Pancreas (tissue), 10 donors: ENCODE measurements around the gene CFAP299. TPM values are rescaled to one million over a fixed set of nuclear protein-coding genes. Genes with fewer than 3 reads are reported as not detected.
A peak's percentile ranks its signal among the peaks of the same experiment; 100 is the strongest.

Source experiments
- ATAC-seq, 4 donors: fragments of 200-7000 bp; cut with Tn5 transposase; one replicate each; pipeline versions ENCODE4 v1.8.0 to v1.9.1; 2020; ENCODE audit warnings: mild to moderate bottlenecking in 4 of 4, moderate library complexity in 4 of 4
- DNase-seq, 6 donors: peaks; one replicate each; pipeline ENCODE4 v3.0.0-alpha.2; 2020
- FAIRE-seq: peaks from 2 replicates; lab custom pipeline; 2012; peaks lifted over from hg19 to GRCh38; lab: Jason Lieb, UNC
- H3K27ac ChIP-seq, 4 donors: fragments of 200-600 bp; sonication (generic); 1 replicate in 3 of 4; 2 replicates in 1 of 4; pipeline versions ENCODE4 v1.5.0 to v1.8.0; 2020
- H3K27me3 ChIP-seq, 4 donors: fragments of 200-600 bp; one replicate each; pipeline ENCODE4 v1.8.0; 2021
- H3K36me3 ChIP-seq, 3 donors: fragments of 200-600 bp; sonication (generic) in 1 of 3; one replicate each; pipeline versions ENCODE4 v1.5.0 to v1.8.0; 2020 to 2021
- H3K4me1 ChIP-seq, 3 donors: fragments of 200-600 bp; one replicate each; pipeline ENCODE4 v1.8.0; 2021
- H3K4me3 ChIP-seq, 4 donors: fragments of 200-600 bp; sonication (generic) in 2 of 4; one replicate each; pipeline versions ENCODE4 v1.5.0 to v1.8.0; 2020 to 2021
- H3K9me3 ChIP-seq, 4 donors: fragments of 200-600 bp; one replicate each; pipeline ENCODE4 v1.8.0; 2021
- CTCF ChIP-seq, 4 donors: fragments of 200-600 bp; sonication (generic) in 3 of 4; IDR thresholded peaks; one replicate each; pipeline versions ENCODE4 v1.5.0 to v1.8.0; 2021; ENCODE audit warnings: antibody characterized with exemption in 4 of 4
- WGBS, 2 donors: extraction: QIAGEN DNeasy Blood & Tissue Kit; methylation state at CpG; one replicate each; pipeline ENCODE4 v1.1.7; 2013; 5-methylcytosine and 5-hydroxymethylcytosine counted together
- intact Hi-C, 3 donors: fragments of 100-400 bp; cut with DNase I; formaldehyde crosslinking; loops; one replicate each; pipeline versions ENCODE4 v1.11.1 to v1.14.2; 2022
- polyA plus RNA-seq, 2 donors: library from polyadenylated mRNA; stranded (reverse); fragments of 200-250 nt; gene quantifications; one replicate each; pipeline ENCODE4 v1.2.3, GENCODE V29; 2013
- total RNA-seq, 6 donors: library from RNA; stranded (reverse); fragmentation: NEBNext Ultra II Directional in 4 of 6; extraction: Animal tissue kit (Norgen Biotek cat#: 25700) in 4 of 6; gene quantifications; one replicate each; pipeline versions ENCODE4 v1.2.1 to v1.2.4, GENCODE V29; 2021 to 2023
- donor health status: healthy with polysubstance abuse.
- donor health status: DM: no; HTN: no; CAD: no; lungs with moderate emphysema.
- donor health status: DM: no; HTN: no; CAD: no.
- donor health status: control.
- donor health status: control.
- donor health status: Bipolar disorder and iron deficiency.
- donor health status: DM: yes; HTN: yes; CAD: no.
- donor health status: DM: no; HTN: no; CAD: no.
- donor health status: DM: no; HTN: no; CAD: no.
- donor health status: DM: yes; HTN: yes; CAD: no.

CFAP299 gene
- total and polyA plus RNA-seq, 8 donors, result 0.14 TPM; not detected in 7

GRCh38 chr4:80540349-80540748 is 204.8 kb downstream of the CFAP299 start:
- FAIRE-seq (no peak), ATAC-seq (no peak), DNase-seq (no peak)
- Histone ChIP-seq H3K36me3 (no peaks in the 10 kb centered on the region), H3K27ac (no peak overlapping the region), H3K4me1 (no peaks in the 10 kb centered on the region), H3K9me3 (no peaks in the 10 kb centered on the region), H3K4me3 (no peak overlapping the region), H3K27me3 (no peaks in the 10 kb centered on the region)
- WGBS, 2 donors, result 34 to 44% methylated on average over 1 of the region's 1 CpG
- TF ChIP-seq CTCF (IDR thresholded peaks at IDR 0.05), result no peak
- intact Hi-C loops, result no loop called here

- H3K36me3 ChIP-seq, result no peaks in the 10 kb centered on the region
- H3K9me3 ChIP-seq, result no peaks in the 10 kb centered on the region
- no peak for DNase-seq
- H3K27ac ChIP-seq, result no peak overlapping the region
- FAIRE-seq, result no peak
- H3K27me3 ChIP-seq, result no peaks in the 10 kb centered on the region
- H3K4me3 ChIP-seq, result no peak overlapping the region
- WGBS, 2 donors, result 62 to 71% methylated on average over 5 of the region's 5 CpGs
- intact Hi-C loops, result no loop called here
- no peak for ATAC-seq
- no peaks in the 10 kb centered on the region for H3K4me1 ChIP-seq
- no peak for TF ChIP-seq CTCF (IDR thresholded peaks at IDR 0.05)
Observed at GRCh38 chr4:80540785-80541469, 205.4 kb downstream of the CFAP299 start.

DNA sequence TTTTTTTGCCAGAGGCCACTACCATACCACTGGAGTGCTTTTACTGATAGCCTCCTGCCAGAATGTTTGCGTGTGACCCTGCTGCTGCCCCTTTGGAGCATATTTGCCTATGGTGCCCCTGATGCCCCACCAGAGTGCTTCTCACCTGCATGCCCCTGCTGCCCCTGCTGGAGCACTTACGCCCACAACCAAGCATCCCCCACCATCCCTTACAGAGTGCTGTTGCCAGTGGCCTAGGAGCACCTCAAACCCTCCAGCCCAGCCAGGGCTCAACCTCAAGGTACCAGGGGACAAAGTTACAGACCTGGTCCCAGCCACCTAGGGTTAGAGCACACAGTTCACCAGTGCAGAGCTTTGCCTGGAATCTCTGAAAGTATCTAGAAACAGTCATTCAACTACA is 207.2 kb downstream of the CFAP299 start:
- Histone ChIP-seq H3K4me3 (no peak overlapping the region), H3K4me1 (no peaks in the 10 kb centered on the region), H3K27me3 (no peaks in the 10 kb centered on the region), H3K9me3 (no peaks in the 10 kb centered on the region), H3K36me3 (no peaks in the 10 kb centered on the region), H3K27ac (no peak overlapping the region)
- DNase-seq (no peak), ATAC-seq (no peak), FAIRE-seq (no peak)
- intact Hi-C loops, result no loop called here
- no peak for TF ChIP-seq CTCF (IDR thresholded peaks at IDR 0.05)
- 86 to 92% methylated on average over 2 of the region's 2 CpGs for WGBS, 2 donors

DNA sequence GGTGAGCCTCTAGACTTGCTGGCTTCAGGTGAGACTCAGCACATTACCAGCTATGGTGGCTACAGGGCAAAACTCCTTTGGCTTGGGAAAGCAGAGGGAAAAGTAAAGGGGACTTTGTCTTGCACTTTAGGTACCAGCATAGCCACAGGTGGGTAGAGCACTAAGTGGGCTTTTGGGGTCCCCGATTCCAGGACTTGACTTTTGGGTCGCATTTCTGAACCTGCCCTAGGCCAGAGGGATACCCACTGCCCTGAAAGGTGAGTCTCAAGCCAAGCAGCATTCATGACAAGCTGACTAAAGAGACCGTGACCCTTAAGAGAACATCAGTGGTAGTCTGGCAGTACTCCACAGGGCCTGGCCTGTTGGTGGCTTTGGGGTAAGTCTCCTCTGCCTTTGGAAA is 224.8 kb downstream of the CFAP299 start:
- 67 to 83% methylated on average over 3 of the region's 3 CpGs for WGBS, 2 donors
- H3K36me3 ChIP-seq, result no peaks in the 10 kb centered on the region
- ATAC-seq (no peak), FAIRE-seq (no peak), DNase-seq (peak in 1 of 6 donors; percentile 10)
- H3K4me1 ChIP-seq, result no peaks in the 10 kb centered on the region
- H3K27me3 ChIP-seq, result no peaks in the 10 kb centered on the region
- no peak for TF ChIP-seq CTCF (IDR thresholded peaks at IDR 0.05)
- H3K4me3 ChIP-seq, result no peak overlapping the region
- no peaks in the 10 kb centered on the region for H3K9me3 ChIP-seq
- intact Hi-C loops, result no loop called here
- H3K27ac ChIP-seq, result no peak overlapping the region

DNA sequence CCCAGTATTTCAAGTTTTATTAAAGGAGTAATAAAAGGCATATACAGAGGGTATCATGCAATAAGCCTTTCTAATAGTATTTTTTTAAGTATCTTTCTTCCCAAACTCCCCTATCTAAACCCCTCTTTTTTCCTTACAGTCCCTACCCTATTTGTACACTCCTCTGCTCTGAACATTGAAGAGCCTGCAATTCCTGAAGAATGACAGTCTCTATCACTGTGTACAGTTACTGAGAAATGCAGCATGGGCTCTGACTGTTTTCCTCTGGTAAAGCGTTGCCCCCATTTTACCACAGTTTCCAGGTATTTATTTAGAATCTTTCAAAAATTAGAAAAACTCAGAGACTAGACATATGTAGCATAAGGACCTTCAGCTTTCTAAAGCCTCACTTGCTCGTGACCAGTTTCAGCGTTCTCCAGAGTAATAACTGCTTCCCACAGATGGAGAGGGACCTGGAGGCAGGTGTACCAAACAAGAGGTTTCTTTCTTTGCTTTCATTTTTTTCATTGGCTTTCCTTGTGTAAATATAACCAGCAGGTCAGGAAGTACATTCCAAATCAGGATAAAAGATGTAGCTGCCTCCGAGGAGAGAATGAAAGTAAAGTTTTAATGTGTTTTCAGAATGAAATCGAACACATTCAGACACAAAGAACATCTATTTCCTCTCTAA is 230.8 kb downstream of the CFAP299 start:
- no peak for TF ChIP-seq CTCF (IDR thresholded peaks at IDR 0.05)
- H3K27me3 ChIP-seq, result no peaks in the 10 kb centered on the region
- DNase-seq (no peak), FAIRE-seq (no peak), ATAC-seq (no peak)
- no peak overlapping the region for H3K4me3 ChIP-seq
- H3K36me3 ChIP-seq, result no peaks in the 10 kb centered on the region
- H3K27ac ChIP-seq, result no peak overlapping the region
- intact Hi-C loops, result no loop called here
- H3K9me3 ChIP-seq, result no peaks in the 10 kb centered on the region
- 14 to 16% methylated on average over 5 of the region's 5 CpGs for WGBS, 2 donors
- no peaks in the 10 kb centered on the region for H3K4me1 ChIP-seq
